Body of pancreas (tissue), 4 donors: Measurements from ENCODE around the gene ILRUN. TPM values are rescaled to one million over a fixed set of nuclear protein-coding genes. Genes with fewer than 3 reads are reported as not detected.
"Not testable (repeated sequence)": the region's sequence is repeated elsewhere in the genome, so short reads cannot be mapped to it uniquely, and the experiment has no call there.

Experiments used
- ATAC-seq: fragments of 150-250 bp; one replicate; pipeline ENCODE4 v1.9.1; 2016
- DNase-seq, 4 donors: peaks; one replicate each; pipeline ENCODE4 v3.0.0-alpha.2; 2019
- H3K27ac ChIP-seq, 4 donors: fragments of 200-600 bp; sonication (generic); 1 replicate in 3 of 4; 2 replicates in 1 of 4; pipeline versions ENCODE4 v1.5.1 to v1.6.1; 2016 to 2019; ENCODE audit warnings: mild to moderate bottlenecking in 1 of 4, mixed read lengths in 1 of 4, moderate library complexity in 1 of 4
- H3K27me3 ChIP-seq, 2 donors: fragments of 200-600 bp; sonication (generic); one replicate each; pipeline ENCODE4 v1.6.0; 2016; ENCODE audit warnings: mild to moderate bottlenecking in 1 of 2
- H3K36me3 ChIP-seq, 2 donors: fragments of 200-600 bp; sonication (generic); replicated peaks in 1 of 2; 2 replicates each; pipeline ENCODE4 v1.5.1; 2016; ENCODE audit warnings: low read depth in 2 of 2; ENCODE audit not compliant: insufficient read depth in 1 of 2
- H3K4me1 ChIP-seq: fragments of 200-600 bp; sonication (generic); one replicate; pipeline ENCODE4 v1.6.0; 2016
- H3K4me3 ChIP-seq, 2 donors: fragments of 200-600 bp; sonication (generic); 1 replicate in 1 of 2; 2 replicates in 1 of 2; pipeline ENCODE4 v1.5.1; 2016 to 2019
- H3K9me3 ChIP-seq, 3 donors: fragments of 200-600 bp; sonication (generic); 1 replicate in 2 of 3; 2 replicates in 1 of 3; pipeline ENCODE4 v1.5.1; 2016
- POLR2A ChIP-seq, 3 donors: fragments of 450-650 bp; IDR thresholded peaks; one replicate each; pipeline ENCODE4 v1.6.1; 2016; ENCODE audit warnings: antibody characterized with exemption in 3 of 3, mild to moderate bottlenecking in 2 of 3
- WGBS, 2 donors: methylation state at CpG; one replicate each; pipeline ENCODE4 v1.1.5; 2017; 5-methylcytosine and 5-hydroxymethylcytosine counted together
- intact Hi-C: fragments of 100-400 bp; cut with DNase I; formaldehyde crosslinking; loops from one replicate; pipeline ENCODE4 v1.15.1; 2023
- total RNA-seq, 2 donors: library from RNA; depleted of rRNA; stranded (reverse); fragments of >200 nt; gene quantifications; one replicate each; pipeline ENCODE4 v1.1.0, GENCODE V29; 2016
- TF ChIP-seq, protein P1 (sequence below), 7 experiments: fragments of 450-650 bp in 4 of 7; fragments of 200-600 bp in 3 of 7; sonication (generic) in 3 of 7; IDR thresholded peaks; one replicate each; pipeline ENCODE4 v1.5.1; 2016 to 2019; ENCODE audit warnings: antibody characterized with exemption in 7 of 7

The ILRUN gene
- total RNA-seq, 2 donors from 2014 or later, result 24.6 to 32.6 TPM

DNA sequence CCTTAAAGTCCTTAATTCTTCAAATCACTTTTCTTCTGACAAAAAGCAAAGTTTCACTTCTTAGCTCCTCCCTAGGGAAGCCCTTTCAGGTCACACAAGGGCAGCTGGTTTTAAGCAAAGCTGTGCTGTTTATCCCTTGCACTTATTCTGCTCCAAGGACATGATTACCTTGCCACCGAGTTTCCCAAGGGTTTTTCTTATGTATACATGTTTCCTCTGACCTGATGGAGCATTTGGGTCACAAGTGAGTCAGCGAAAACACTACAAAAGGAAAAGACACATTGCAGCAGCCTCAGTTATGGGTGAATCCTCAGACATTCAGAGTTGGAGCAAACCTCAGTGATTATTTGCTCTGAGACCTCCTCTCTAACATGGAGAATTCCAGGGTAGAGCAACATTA lies 26.6 kb upstream of the ILRUN start:
- intact Hi-C loops, result no loop called here
- Histone ChIP-seq H3K9me3 (no peaks in the 10 kb centered on the region), H3K4me1 (no peaks in the 10 kb centered on the region), H3K27me3 (no peaks in the 10 kb centered on the region), H3K36me3 (no peaks in the 10 kb centered on the region), H3K27ac (no peak overlapping the region), H3K4me3 (no peak overlapping the region)
- no peak for DNase-seq
- TF ChIP-seq POLR2A (IDR thresholded peaks at IDR 0.05), result no peak
- TF ChIP-seq, protein P1, sequence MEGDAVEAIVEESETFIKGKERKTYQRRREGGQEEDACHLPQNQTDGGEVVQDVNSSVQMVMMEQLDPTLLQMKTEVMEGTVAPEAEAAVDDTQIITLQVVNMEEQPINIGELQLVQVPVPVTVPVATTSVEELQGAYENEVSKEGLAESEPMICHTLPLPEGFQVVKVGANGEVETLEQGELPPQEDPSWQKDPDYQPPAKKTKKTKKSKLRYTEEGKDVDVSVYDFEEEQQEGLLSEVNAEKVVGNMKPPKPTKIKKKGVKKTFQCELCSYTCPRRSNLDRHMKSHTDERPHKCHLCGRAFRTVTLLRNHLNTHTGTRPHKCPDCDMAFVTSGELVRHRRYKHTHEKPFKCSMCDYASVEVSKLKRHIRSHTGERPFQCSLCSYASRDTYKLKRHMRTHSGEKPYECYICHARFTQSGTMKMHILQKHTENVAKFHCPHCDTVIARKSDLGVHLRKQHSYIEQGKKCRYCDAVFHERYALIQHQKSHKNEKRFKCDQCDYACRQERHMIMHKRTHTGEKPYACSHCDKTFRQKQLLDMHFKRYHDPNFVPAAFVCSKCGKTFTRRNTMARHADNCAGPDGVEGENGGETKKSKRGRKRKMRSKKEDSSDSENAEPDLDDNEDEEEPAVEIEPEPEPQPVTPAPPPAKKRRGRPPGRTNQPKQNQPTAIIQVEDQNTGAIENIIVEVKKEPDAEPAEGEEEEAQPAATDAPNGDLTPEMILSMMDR (IDR thresholded peaks at IDR 0.05), result no peak
- WGBS, 2 donors, result 44 to 57% methylated on average over 2 of the region's 2 CpGs
- ATAC-seq, result no peak

DNA sequence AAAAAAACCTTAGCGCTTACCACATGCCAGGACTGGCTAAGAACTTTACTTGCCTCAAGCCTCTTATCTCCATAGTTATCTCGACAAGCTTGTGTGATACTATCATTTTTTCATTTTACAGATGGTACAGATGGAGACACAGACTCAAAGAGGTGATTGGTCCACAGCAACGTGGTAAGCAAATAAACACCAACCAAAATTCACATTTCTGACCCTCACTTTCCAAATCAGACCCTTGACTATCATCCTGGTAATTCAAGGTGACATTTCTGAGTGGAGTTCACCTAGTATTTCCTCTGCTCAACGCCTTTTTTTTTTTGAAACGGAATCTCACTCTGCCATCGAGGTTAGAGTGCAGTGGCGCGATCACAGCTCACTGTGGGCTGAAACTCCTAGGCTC lies 25.9 kb upstream of the ILRUN start:
- no peak overlapping the region for H3K4me3 ChIP-seq
- no peak for DNase-seq
- intact Hi-C loops, result no loop called here
- TF ChIP-seq, protein P1 (IDR thresholded peaks at IDR 0.05), result no peak
- TF ChIP-seq POLR2A (IDR thresholded peaks at IDR 0.05), result no peak
- H3K36me3 ChIP-seq, result no peaks in the 10 kb centered on the region
- no peaks in the 10 kb centered on the region for H3K27me3 ChIP-seq
- H3K9me3 ChIP-seq, result no peaks in the 10 kb centered on the region
- WGBS, 2 donors, result 75 to 87% methylated on average over 8 of the region's 8 CpGs
- no peaks in the 10 kb centered on the region for H3K4me1 ChIP-seq
- no peak for ATAC-seq
- H3K27ac ChIP-seq, result no peak overlapping the region

DNA sequence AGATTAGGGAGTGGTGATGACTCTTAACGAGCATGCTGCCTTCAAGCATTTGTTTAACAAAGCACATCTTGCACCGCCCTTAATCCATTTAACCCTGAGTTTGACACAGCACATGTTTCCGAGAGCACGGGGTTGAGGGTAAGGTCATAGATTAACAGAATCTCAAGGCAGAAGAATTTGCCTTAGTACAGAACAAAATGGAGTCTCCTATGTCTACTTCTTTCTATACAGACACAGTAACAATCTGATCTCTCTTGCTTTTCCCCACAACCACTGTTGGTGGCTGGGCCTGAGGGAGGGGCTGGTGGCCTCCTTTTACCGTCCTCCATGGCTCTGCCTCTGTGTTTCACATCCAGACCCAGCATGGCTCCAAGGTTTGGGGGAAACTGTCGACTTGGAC lies 23.6 kb upstream of the ILRUN start:
- H3K9me3 ChIP-seq, ATAC-seq, H3K27me3 ChIP-seq, H3K36me3 ChIP-seq, H3K4me1 ChIP-seq, H3K4me3 ChIP-seq, DNase-seq, intact Hi-C loops, H3K27ac ChIP-seq: not testable (repeated sequence)
- WGBS, 2 donors, result 62 to 73% methylated on average over 5 to 6 of the region's 6 CpGs

DNA sequence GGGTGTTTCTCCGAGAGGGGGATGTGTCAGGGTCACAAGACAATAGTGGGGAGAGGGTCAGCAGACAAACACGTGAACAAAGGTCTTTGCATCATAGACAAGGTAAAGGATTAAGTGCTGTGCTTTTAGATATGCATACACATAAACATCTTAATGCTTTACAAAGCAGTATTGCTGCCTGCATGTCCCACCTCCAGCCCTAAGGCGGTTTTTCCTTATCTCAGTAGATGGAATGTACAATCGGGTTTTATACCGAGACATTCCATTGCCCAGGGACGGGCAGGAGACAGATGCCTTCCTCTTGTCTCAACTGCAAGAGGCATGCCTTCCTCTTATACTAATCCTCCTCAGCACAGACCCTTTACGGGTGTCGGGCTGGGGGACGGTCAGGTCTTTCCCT lies 23.1 kb upstream of the ILRUN start:
- intact Hi-C loops, H3K4me1 ChIP-seq, ATAC-seq, H3K9me3 ChIP-seq, H3K4me3 ChIP-seq, H3K36me3 ChIP-seq, DNase-seq, H3K27me3 ChIP-seq, H3K27ac ChIP-seq: not testable (repeated sequence)
- 30 to 42% methylated on average over 4 to 6 of the region's 9 CpGs for WGBS, 2 donors

DNA sequence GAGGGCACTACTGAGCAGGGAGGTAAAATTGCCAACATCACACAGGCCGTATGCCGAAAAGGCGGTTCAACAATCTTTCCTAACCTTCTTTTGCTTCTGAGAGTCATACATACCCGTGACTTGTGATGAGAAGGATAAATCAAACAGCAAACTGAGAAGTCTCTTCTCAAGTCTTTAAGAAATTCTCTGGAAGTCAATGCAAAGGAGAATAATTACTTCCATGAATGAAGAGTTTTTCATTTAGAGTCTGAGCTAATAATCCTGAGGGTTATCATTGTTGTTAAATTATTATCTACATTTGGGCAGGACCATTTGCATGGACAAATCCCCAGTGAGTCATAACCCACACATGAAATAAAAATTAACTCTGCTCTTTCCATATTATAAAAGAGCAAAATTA lies 22.4 kb upstream of the ILRUN start:
- no peak overlapping the region for H3K27ac ChIP-seq
- intact Hi-C loops, result no loop called here

DNA sequence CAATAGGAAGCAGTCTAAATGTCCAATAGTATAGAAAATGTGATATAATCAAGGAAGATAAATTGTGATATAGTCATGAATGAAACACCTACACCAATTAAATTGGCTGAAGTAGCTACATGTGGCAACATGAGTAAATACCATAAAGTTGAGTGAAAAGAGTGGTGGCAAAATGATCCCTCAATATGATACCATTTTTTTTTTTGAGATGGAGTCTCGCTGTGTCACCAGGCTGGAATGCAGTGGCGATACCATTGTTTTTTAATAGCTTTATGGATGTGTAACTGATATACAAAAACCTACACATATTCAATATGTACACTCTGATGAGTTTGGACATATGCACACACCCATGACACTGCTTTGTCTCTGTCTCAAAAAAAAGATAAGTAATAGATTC lies 20.9 kb upstream of the ILRUN start:
- WGBS, 2 donors, result 95 to 96% methylated on average over 2 of the region's 2 CpGs
- intact Hi-C loops, result no loop called here
- H3K36me3 ChIP-seq, result no peaks in the 10 kb centered on the region

More for the DNA sequence above, 22.4 kb upstream of the ILRUN start:
- TF ChIP-seq, protein P1 (IDR thresholded peaks at IDR 0.05), result no peak
- TF ChIP-seq POLR2A (IDR thresholded peaks at IDR 0.05), result no peak
- no peak for ATAC-seq
- Histone ChIP-seq H3K36me3 (no peaks in the 10 kb centered on the region), H3K4me3 (no peak overlapping the region), H3K4me1 (no peaks in the 10 kb centered on the region), H3K9me3 (no peaks in the 10 kb centered on the region), H3K27me3 (no peaks in the 10 kb centered on the region)
- WGBS, 2 donors, result 84 to 87% methylated on average over 4 of the region's 4 CpGs
- no peak for DNase-seq

More for the DNA sequence above, 20.9 kb upstream of the ILRUN start:
- no peaks in the 10 kb centered on the region for H3K9me3 ChIP-seq
- no peaks in the 10 kb centered on the region for H3K27me3 ChIP-seq
- TF ChIP-seq POLR2A (IDR thresholded peaks at IDR 0.05), result no peak
- TF ChIP-seq, protein P1 (IDR thresholded peaks at IDR 0.05), result no peak
- no peak for ATAC-seq
- no peak for DNase-seq
- no peak overlapping the region for H3K4me3 ChIP-seq
- H3K4me1 ChIP-seq, result no peaks in the 10 kb centered on the region
- no peak overlapping the region for H3K27ac ChIP-seq
